B cell (primary cell): ENCODE results near the gene CEMIP.

Experiments
- EZH2 ChIP-seq: IDR thresholded peaks from 2 replicates; pipeline ENCODE4 v1.6.1; 2012; ENCODE audit warnings: borderline replicate concordance, low read depth, mild to moderate bottlenecking, moderate library complexity, low read length; ENCODE audit not compliant: insufficient read depth, poor library complexity, severe bottlenecking
- TF ChIP-seq, protein P1 (sequence below): fragments of 200-600 bp; IDR thresholded peaks from one replicate; pipeline ENCODE4 v1.8.0; 2022; ENCODE audit warnings: antibody characterized with exemption, mild to moderate bottlenecking

DNA sequence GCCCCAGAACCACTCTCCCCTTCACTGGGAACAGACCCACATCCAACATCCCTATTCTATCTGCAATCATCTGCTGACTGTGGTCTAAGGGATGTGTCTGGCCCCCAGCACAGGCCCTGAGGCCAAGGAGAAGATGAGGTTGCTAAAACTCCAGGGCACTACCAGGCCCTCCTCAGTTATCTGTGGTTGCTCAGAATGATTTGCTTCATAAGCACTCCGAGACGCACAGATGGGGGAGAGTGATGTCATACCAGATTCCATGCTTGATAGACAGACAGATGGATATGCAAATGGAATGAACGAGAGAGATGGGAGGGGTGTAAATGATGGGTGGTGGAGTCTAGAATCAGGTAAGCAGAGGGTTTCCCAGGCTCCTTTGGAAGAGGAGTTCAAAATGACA, 57.8 kb downstream of the CEMIP start:
- TF ChIP-seq, protein P1, sequence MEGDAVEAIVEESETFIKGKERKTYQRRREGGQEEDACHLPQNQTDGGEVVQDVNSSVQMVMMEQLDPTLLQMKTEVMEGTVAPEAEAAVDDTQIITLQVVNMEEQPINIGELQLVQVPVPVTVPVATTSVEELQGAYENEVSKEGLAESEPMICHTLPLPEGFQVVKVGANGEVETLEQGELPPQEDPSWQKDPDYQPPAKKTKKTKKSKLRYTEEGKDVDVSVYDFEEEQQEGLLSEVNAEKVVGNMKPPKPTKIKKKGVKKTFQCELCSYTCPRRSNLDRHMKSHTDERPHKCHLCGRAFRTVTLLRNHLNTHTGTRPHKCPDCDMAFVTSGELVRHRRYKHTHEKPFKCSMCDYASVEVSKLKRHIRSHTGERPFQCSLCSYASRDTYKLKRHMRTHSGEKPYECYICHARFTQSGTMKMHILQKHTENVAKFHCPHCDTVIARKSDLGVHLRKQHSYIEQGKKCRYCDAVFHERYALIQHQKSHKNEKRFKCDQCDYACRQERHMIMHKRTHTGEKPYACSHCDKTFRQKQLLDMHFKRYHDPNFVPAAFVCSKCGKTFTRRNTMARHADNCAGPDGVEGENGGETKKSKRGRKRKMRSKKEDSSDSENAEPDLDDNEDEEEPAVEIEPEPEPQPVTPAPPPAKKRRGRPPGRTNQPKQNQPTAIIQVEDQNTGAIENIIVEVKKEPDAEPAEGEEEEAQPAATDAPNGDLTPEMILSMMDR, result no peak
- TF ChIP-seq EZH2, result no peak
